ENCODE results near the gene SLC9A4. TPM values are rescaled to one million over a fixed set of nuclear protein-coding genes. Genes with fewer than 3 reads are reported as not detected.
"Not testable (repeated sequence)": the region's sequence is repeated elsewhere in the genome, so short reads cannot be mapped to it uniquely, and the experiment has no call there.

Gene SLC9A4
- polyA plus RNA-seq, 1 donor from 2014 or later, result 0.15 TPM

DNA sequence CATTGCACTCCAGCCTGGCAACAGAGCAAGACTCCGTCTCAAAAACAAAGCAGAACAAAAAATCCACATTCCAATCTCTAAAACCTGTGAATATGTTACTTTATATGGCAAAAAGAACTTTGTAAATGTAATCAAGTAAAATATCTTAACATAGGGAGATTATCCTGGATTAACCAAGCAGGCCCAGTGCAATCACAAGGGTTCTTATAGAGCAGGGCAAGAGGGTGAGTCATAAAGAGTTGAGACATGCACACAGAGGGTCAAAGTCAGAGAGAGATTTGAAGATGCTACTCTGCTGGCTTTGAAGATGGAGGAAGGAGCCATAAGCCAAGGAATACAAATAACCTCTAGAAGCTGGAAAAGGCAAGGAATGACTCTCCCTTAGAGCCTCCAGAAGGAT lies 85.4 kb downstream of the SLC9A4 start:
- Histone ChIP-seq H3K27me3 (ENCODE audit: insufficient read depth, low read depth, low read length) (no peaks in the 10 kb centered on the region), H3K4me2 (ENCODE audit: low read length) (no peak overlapping the region), H3K9me3 (ENCODE audit: low read length) (no peaks in the 10 kb centered on the region), H3F3A (ENCODE audit: insufficient read depth, low read length, poor library complexity, severe bottlenecking) (no peaks in the 10 kb centered on the region), H3K4me3 (ENCODE audit: low read length) (no peak overlapping the region), H3K36me3 (ENCODE audit: insufficient read depth, low read length) (no peaks in the 10 kb centered on the region), H3K9ac (ENCODE audit: low read length) (no peak overlapping the region), H3K27ac (ENCODE audit: low read length) (no peak overlapping the region), H2AFZ (ENCODE audit: low read depth, low read length) (no peak overlapping the region), H3K79me2 (replicated peaks; ENCODE audit: insufficient read depth, low read length) (no peaks in the 10 kb centered on the region), H3K9me2 (ENCODE audit: insufficient read depth, low read length) (no peaks in the 10 kb centered on the region), H4K20me1 (ENCODE audit: insufficient read depth) (no peaks in the 10 kb centered on the region)
- TF ChIP-seq, protein P1, sequence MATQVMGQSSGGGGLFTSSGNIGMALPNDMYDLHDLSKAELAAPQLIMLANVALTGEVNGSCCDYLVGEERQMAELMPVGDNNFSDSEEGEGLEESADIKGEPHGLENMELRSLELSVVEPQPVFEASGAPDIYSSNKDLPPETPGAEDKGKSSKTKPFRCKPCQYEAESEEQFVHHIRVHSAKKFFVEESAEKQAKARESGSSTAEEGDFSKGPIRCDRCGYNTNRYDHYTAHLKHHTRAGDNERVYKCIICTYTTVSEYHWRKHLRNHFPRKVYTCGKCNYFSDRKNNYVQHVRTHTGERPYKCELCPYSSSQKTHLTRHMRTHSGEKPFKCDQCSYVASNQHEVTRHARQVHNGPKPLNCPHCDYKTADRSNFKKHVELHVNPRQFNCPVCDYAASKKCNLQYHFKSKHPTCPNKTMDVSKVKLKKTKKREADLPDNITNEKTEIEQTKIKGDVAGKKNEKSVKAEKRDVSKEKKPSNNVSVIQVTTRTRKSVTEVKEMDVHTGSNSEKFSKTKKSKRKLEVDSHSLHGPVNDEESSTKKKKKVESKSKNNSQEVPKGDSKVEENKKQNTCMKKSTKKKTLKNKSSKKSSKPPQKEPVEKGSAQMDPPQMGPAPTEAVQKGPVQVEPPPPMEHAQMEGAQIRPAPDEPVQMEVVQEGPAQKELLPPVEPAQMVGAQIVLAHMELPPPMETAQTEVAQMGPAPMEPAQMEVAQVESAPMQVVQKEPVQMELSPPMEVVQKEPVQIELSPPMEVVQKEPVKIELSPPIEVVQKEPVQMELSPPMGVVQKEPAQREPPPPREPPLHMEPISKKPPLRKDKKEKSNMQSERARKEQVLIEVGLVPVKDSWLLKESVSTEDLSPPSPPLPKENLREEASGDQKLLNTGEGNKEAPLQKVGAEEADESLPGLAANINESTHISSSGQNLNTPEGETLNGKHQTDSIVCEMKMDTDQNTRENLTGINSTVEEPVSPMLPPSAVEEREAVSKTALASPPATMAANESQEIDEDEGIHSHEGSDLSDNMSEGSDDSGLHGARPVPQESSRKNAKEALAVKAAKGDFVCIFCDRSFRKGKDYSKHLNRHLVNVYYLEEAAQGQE (IDR thresholded peaks at IDR 0.05; ENCODE audit: borderline replicate concordance), result no peak
- no peak for TF ChIP-seq EZH2 (IDR thresholded peaks at IDR 0.05; ENCODE audit: borderline replicate concordance, insufficient read depth, low read length, poor library complexity, severe bottlenecking)
- no peak for TF ChIP-seq POLR2AphosphoS5 (IDR thresholded peaks at IDR 0.05)
- no peak for TF ChIP-seq RAD21 (conservative IDR thresholded peaks at IDR 0.05)
- no peak for TF ChIP-seq MXI1 (conservative IDR thresholded peaks at IDR 0.05; ENCODE audit: poor library complexity, severe bottlenecking)
- no peak for TF ChIP-seq SMC3 (conservative IDR thresholded peaks at IDR 0.05; ENCODE audit: poor library complexity)
- TF ChIP-seq, protein P2, sequence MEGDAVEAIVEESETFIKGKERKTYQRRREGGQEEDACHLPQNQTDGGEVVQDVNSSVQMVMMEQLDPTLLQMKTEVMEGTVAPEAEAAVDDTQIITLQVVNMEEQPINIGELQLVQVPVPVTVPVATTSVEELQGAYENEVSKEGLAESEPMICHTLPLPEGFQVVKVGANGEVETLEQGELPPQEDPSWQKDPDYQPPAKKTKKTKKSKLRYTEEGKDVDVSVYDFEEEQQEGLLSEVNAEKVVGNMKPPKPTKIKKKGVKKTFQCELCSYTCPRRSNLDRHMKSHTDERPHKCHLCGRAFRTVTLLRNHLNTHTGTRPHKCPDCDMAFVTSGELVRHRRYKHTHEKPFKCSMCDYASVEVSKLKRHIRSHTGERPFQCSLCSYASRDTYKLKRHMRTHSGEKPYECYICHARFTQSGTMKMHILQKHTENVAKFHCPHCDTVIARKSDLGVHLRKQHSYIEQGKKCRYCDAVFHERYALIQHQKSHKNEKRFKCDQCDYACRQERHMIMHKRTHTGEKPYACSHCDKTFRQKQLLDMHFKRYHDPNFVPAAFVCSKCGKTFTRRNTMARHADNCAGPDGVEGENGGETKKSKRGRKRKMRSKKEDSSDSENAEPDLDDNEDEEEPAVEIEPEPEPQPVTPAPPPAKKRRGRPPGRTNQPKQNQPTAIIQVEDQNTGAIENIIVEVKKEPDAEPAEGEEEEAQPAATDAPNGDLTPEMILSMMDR (IDR thresholded peaks at IDR 0.05; ENCODE audit: poor library complexity, severe bottlenecking), result no peak
- TF ChIP-seq EP300 (conservative IDR thresholded peaks at IDR 0.05; ENCODE audit: poor library complexity, severe bottlenecking), result no peak
- TF ChIP-seq TAF1 (IDR thresholded peaks at IDR 0.05; ENCODE audit: low read depth), result no peak

DNA sequence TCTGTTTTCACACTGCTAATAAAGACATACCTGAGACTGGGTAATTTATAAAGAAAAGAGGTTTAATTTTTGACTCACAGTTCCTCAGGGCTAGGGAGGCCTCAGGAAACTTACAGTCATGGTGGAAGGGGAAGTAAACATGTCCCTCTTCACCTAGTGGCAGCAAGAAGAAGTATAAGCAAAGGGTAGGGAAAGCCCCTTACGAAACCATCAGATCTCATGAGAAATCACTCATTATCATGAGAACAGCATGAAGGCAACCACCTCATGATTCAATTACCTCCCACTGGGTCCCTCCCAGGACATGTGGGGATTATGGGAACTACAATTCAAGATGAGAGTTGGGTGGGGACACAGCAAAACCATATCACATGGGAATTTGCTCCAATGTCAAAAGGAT lies 89.5 kb downstream of the SLC9A4 start:
- not testable (repeated sequence) for H3K27me3 ChIP-seq (ENCODE audit: insufficient read depth, low read depth, low read length); H3K79me2 ChIP-seq (replicated peaks; ENCODE audit: insufficient read depth, low read length); H2AFZ ChIP-seq (ENCODE audit: low read depth, low read length); H3K9ac ChIP-seq (ENCODE audit: low read length); H3K9me3 ChIP-seq (ENCODE audit: low read length); H3K36me3 ChIP-seq (ENCODE audit: insufficient read depth, low read length); H3K27ac ChIP-seq (ENCODE audit: low read length); H3F3A ChIP-seq (ENCODE audit: insufficient read depth, low read length, poor library complexity, severe bottlenecking); H4K20me1 ChIP-seq (ENCODE audit: insufficient read depth); H3K4me2 ChIP-seq (ENCODE audit: low read length); H3K9me2 ChIP-seq (ENCODE audit: insufficient read depth, low read length); H3K4me3 ChIP-seq (ENCODE audit: low read length)

DNA sequence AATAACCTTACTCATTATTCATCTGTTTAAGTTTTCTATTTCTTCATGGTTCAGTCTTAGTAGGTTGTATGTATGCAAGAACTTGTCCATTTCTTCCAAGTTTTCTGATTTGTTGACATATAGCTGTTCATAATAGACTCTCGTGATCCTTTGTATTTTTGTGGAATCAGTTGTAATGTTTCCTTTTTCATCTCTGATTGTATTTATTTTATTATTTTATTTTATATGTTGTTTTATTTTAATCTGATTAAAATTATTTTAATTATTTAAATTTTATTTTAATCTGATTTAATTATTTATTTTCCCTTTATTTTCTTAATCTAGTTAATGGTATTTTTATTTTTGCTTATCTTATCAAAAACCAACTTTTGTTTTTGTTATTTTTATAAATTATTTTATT lies 102.9 kb downstream of the SLC9A4 start:
- TF ChIP-seq, protein P1 (IDR thresholded peaks at IDR 0.05; ENCODE audit: borderline replicate concordance), result no peak
- TF ChIP-seq, protein P2 (IDR thresholded peaks at IDR 0.05; ENCODE audit: poor library complexity, severe bottlenecking), result no peak
- TF ChIP-seq RAD21 (conservative IDR thresholded peaks at IDR 0.05) (no peak), SMC3 (conservative IDR thresholded peaks at IDR 0.05; ENCODE audit: poor library complexity) (no peak), TAF1 (IDR thresholded peaks at IDR 0.05; ENCODE audit: low read depth) (no peak), EP300 (conservative IDR thresholded peaks at IDR 0.05; ENCODE audit: poor library complexity, severe bottlenecking) (no peak), EZH2 (IDR thresholded peaks at IDR 0.05; ENCODE audit: borderline replicate concordance, insufficient read depth, low read length, poor library complexity, severe bottlenecking) (no peak), POLR2AphosphoS5 (IDR thresholded peaks at IDR 0.05) (no peak), MXI1 (conservative IDR thresholded peaks at IDR 0.05; ENCODE audit: poor library complexity, severe bottlenecking) (no peak)

More for the DNA sequence above, 102.9 kb downstream of the SLC9A4 start:
- no peaks in the 10 kb centered on the region for H3K79me2 ChIP-seq (replicated peaks; ENCODE audit: insufficient read depth, low read length)
- H3K27ac ChIP-seq (ENCODE audit: low read length), result no peak overlapping the region
- no peak overlapping the region for H3K4me3 ChIP-seq (ENCODE audit: low read length)
- no peak overlapping the region for H2AFZ ChIP-seq (ENCODE audit: low read depth, low read length)
- no peak overlapping the region for H3K4me2 ChIP-seq (ENCODE audit: low read length)
- no peaks in the 10 kb centered on the region for H3K36me3 ChIP-seq (ENCODE audit: insufficient read depth, low read length)
- no peaks in the 10 kb centered on the region for H3K9me2 ChIP-seq (ENCODE audit: insufficient read depth, low read length)
- H3K27me3 ChIP-seq (ENCODE audit: insufficient read depth, low read depth, low read length), result no peaks in the 10 kb centered on the region
- H4K20me1 ChIP-seq (ENCODE audit: insufficient read depth), result no peaks in the 10 kb centered on the region
- peaks cover 3% of the 10 kb centered on the region for H3K9me3 ChIP-seq (ENCODE audit: low read length)
- no peaks in the 10 kb centered on the region for H3F3A ChIP-seq (ENCODE audit: insufficient read depth, low read length, poor library complexity, severe bottlenecking)
- H3K9ac ChIP-seq (ENCODE audit: low read length), result no peak overlapping the region
